ENCODE data around the gene PALM3. TPM values are rescaled to one million over a fixed set of nuclear protein-coding genes. Genes with fewer than 3 reads are reported as not detected.
"Not testable (repeated sequence)": the region's sequence is repeated elsewhere in the genome, so short reads cannot be mapped to it uniquely, and the experiment has no call there.

Gene PALM3
- total and polyA plus RNA-seq, 10 of the 15 experiments (the other 5 are each of a cell fraction or from before 2014, with no cell fraction given), result 0.07 TPM; not detected in 9

DNA sequence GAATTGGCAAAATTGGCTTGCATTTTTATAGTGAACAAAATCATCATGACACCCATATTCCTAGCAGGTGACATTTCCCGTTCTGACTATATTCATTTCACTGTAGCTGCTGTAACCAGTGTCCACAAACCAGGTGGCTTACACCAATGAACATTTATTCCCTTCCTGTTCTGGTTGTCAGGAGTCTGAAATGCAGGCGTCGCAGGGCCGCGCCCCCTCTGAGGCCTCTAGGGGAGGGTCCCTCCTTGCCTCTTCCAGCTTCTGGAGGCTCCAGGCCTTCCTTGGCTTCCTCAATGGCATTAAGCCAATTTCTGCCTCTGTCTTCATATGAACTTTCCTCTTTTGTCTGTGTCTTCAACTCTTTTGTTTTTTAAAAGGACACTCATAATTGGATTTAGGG lies 40.4 kb downstream of the PALM3 start:
- H3K9ac ChIP-seq (ENCODE audit: control insufficient read depth, insufficient read depth, low read length), result no peak overlapping the region
- H3K36me3 ChIP-seq (ENCODE audit: control insufficient read depth in 2 of 2, insufficient read depth in 2 of 2, low read length in 1 of 2), result no peaks in the 10 kb centered on the region
- in situ Hi-C loops (cut with MboI), result no loop called here
- CTCF ChIA-PET, result interaction anchor here (1.1 to 2.2 kb wide), 5 partner anchors 10 to 51 kb away, joined by 3 to 14 read pairs (median 5); partner anchors contain the start of genes IL27RA, MISP3 and RFX1
- SMC1A ChIA-PET (ENCODE audit: uncharacterized antibody, unreplicated experiment), result interaction anchor here (0.8 to 2.3 kb wide), 5 partner anchors 10 to 23 kb away, joined by 3 to 8 read pairs (median 6); partner anchors contain the start of gene IL27RA
- no peaks in the 10 kb centered on the region for H3K27me3 ChIP-seq (replicated peaks in 1 of 2; ENCODE audit: control insufficient read depth in 2 of 2, insufficient read depth in 2 of 2, low read length in 1 of 2)
- no peaks in the 10 kb centered on the region for H3K79me2 ChIP-seq (ENCODE audit: control insufficient read depth, insufficient read depth, low read length)
- no TSS peak for BruUV-seq (replicated peaks)
- no peak overlapping the region for H3K4me2 ChIP-seq (ENCODE audit: control insufficient read depth, insufficient read depth)
- peaks cover 9% of the 10 kb centered on the region; the same call in 1 of the 2 replicates for H3K4me1 ChIP-seq (ENCODE audit: control insufficient read depth, insufficient read depth, low read length)
- no peak overlapping the region for H2AFZ ChIP-seq (ENCODE audit: control insufficient read depth, low read depth, low read length)
- H3K4me3 ChIP-seq, result no peak overlapping the region
- RAD21 ChIA-PET (ENCODE audit: unreplicated experiment), result interaction anchor here (1.2 kb wide), 1 partner anchor 10 kb away, joined by 5 read pairs; the partner anchor contains the start of gene IL27RA
- ATAC-seq, result no peak
- WGBS (ENCODE audit: insufficient coverage, insufficient replicate concordance, low lambda C conversion rate, missing lambda C conversion rate), result 49% methylated on average over 5 of the region's 5 CpGs
- H3K9me3 ChIP-seq (replicated peaks; ENCODE audit: control insufficient read depth, insufficient read depth, low read length), result no peaks in the 10 kb centered on the region
- TF ChIP-seq FOXK2 (IDR thresholded peaks at IDR 0.05) (no peak), TCF12 (IDR thresholded peaks at IDR 0.05; ENCODE audit: low read depth, low read length) (no peak), YY1 (IDR thresholded peaks at IDR 0.05; ENCODE audit: low read depth, low read length) (no peak), ZNF384 (IDR thresholded peaks at IDR 0.05; ENCODE audit: borderline replicate concordance, low read depth, low read length) (no peak), MEF2B (IDR thresholded peaks at IDR 0.05; ENCODE audit: partially characterized antibody, poor library complexity, severe bottlenecking) (no peak), LARP7 (IDR thresholded peaks at IDR 0.05) (no peak), SIX5 (IDR thresholded peaks at IDR 0.05; ENCODE audit: low read depth, low read length, severe bottlenecking) (no peak), PML (IDR thresholded peaks at IDR 0.05; ENCODE audit: low read length) (no peak), SUPT20H (IDR thresholded peaks at IDR 0.05; ENCODE audit: borderline replicate concordance, control insufficient read depth, low read depth, low read length) (no peak), MTA3 (IDR thresholded peaks at IDR 0.05; ENCODE audit: borderline replicate concordance, low read length) (no peak), RELB (IDR thresholded peaks at IDR 0.05; ENCODE audit: low read depth) (no peak)
- TF ChIP-seq, protein P1, sequence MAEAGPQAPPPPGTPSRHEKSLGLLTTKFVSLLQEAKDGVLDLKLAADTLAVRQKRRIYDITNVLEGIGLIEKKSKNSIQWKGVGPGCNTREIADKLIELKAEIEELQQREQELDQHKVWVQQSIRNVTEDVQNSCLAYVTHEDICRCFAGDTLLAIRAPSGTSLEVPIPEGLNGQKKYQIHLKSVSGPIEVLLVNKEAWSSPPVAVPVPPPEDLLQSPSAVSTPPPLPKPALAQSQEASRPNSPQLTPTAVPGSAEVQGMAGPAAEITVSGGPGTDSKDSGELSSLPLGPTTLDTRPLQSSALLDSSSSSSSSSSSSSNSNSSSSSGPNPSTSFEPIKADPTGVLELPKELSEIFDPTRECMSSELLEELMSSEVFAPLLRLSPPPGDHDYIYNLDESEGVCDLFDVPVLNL (IDR thresholded peaks at IDR 0.05; ENCODE audit: low read depth, low read length), result no peak
- no peak overlapping the region for H3K27ac ChIP-seq (ENCODE audit: control insufficient read depth, insufficient read depth)
- H4K20me1 ChIP-seq (ENCODE audit: control insufficient read depth, insufficient read depth), result no peaks in the 10 kb centered on the region
- no peak for DNase-seq (ENCODE audit: low read depth, low spot score)
- intact Hi-C loops (cut with micrococcal nuclease; ENCODE audit: unreplicated experiment), result no loop called here
- POLR2A ChIA-PET, result interaction anchor here (0.8 to 2.0 kb wide), 5 partner anchors 10 to 115 kb away, joined by 3 to 11 read pairs (median 5); partner anchors contain the start of genes IL27RA and RFX1
- FAIRE-seq, result no peak

GRCh38 chr19:14019739-14020138 lies 42.1 kb downstream of the PALM3 start:
- 69% methylated on average over 3 of the region's 3 CpGs for WGBS (ENCODE audit: insufficient coverage, insufficient replicate concordance, low lambda C conversion rate, missing lambda C conversion rate)
- H3K9me3 ChIP-seq (replicated peaks; ENCODE audit: control insufficient read depth, insufficient read depth, low read length); H3K79me2 ChIP-seq (ENCODE audit: control insufficient read depth, insufficient read depth, low read length); H3K4me3 ChIP-seq; DNase-seq (ENCODE audit: low read depth, low spot score); H4K20me1 ChIP-seq (ENCODE audit: control insufficient read depth, insufficient read depth); BruUV-seq (replicated peaks); H2AFZ ChIP-seq (ENCODE audit: control insufficient read depth, low read depth, low read length); H3K27me3 ChIP-seq (replicated peaks in 1 of 2; ENCODE audit: control insufficient read depth in 2 of 2, insufficient read depth in 2 of 2, low read length in 1 of 2); H3K9ac ChIP-seq (ENCODE audit: control insufficient read depth, insufficient read depth, low read length); H3K36me3 ChIP-seq (ENCODE audit: control insufficient read depth in 2 of 2, insufficient read depth in 2 of 2, low read length in 1 of 2); FAIRE-seq; ATAC-seq; H3K4me2 ChIP-seq (ENCODE audit: control insufficient read depth, insufficient read depth); intact Hi-C loops (cut with micrococcal nuclease; ENCODE audit: unreplicated experiment); H3K27ac ChIP-seq (ENCODE audit: control insufficient read depth, insufficient read depth): not testable (repeated sequence)
- in situ Hi-C loops (cut with MboI), result loop anchor here (10.0 kb wide), 1 partner anchor 855 kb away; no protein-coding TSS in a partner anchor
- ChIA-PET CTCF (interaction anchor here (0.8 to 2.9 kb wide), 9 partner anchors 7 to 139 kb away, joined by 3 to 21 read pairs (median 9); partner anchors contain the start of genes IL27RA and MISP3), POLR2A (interaction anchor here (1.1 to 2.1 kb wide), 4 partner anchors 11 to 15 kb away, joined by 7 to 27 read pairs (median 10); partner anchors contain the start of genes IL27RA and RFX1), RAD21 (ENCODE audit: unreplicated experiment) (interaction anchor here (0.7 to 2.7 kb wide), 5 partner anchors 10 to 67 kb away, joined by 3 to 21 read pairs (median 8); partner anchors contain the start of genes DCAF15, IL27RA and RFX1), SMC1A (ENCODE audit: uncharacterized antibody, unreplicated experiment) (interaction anchor here (0.9 to 3.1 kb wide), 9 partner anchors 8 to 139 kb away, joined by 3 to 33 read pairs (median 4); partner anchors contain the start of genes IL27RA, RFX1 and RLN3)
- peaks cover 20% of the 10 kb centered on the region for H3K4me1 ChIP-seq (ENCODE audit: control insufficient read depth, insufficient read depth, low read length)

All from GM12878 (cell line).